Hepatocyte (in vitro differentiated cells): ENCODE results near the gene GMPR.

Experiments used
- EZH2phosphoT487 ChIP-seq: fragments of 200-600 bp; sonication (generic); IDR thresholded peaks from one replicate; pipeline ENCODE4 v1.6.1; 2018; ENCODE audit warnings: antibody characterized with exemption, mild to moderate bottlenecking, low read depth, moderate library complexity; ENCODE audit not compliant: unreplicated experiment, severe bottlenecking
- TF ChIP-seq, protein P1 (sequence below): fragments of 200-600 bp; sonication (generic); IDR thresholded peaks from 2 replicates; pipeline ENCODE4 v1.5.1; 2016; ENCODE audit warnings: antibody characterized with exemption, mild to moderate bottlenecking; ENCODE audit not compliant: poor library complexity

DNA sequence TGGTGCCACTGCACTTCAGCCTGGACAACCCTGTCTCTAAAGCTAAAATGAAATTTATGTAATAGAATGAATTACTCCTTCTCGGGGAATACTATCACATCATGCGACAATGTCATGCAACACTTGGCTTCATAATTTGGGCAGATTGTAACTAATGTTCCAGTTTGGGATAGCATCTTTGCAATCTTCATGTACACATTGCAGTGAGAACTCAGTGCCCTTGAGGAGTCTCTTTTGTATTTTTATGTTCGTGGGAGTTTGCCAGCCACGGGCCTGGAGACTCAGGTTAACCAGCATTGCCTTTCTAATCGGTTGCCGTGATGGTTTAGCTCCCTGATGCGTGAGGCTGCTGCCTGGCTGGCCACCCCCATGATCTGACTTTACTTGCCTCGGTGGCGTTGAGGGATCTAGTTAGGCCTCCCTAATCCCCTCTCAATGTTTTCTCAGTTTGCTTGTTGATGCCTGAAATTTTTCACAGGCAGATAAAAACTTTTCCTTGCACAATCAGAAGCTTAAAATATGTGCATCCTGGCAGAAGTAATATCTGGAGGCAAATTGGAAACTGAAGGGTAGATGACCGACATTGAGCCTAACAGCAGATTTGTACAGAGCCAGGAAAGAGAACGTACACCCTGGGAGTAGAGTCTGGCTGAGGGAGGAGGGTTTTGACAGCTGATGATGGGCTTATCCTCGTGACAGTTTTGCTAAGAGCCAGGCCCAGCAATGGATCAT, 2.4 kb downstream of the GMPR start:
- TF ChIP-seq, protein P1, sequence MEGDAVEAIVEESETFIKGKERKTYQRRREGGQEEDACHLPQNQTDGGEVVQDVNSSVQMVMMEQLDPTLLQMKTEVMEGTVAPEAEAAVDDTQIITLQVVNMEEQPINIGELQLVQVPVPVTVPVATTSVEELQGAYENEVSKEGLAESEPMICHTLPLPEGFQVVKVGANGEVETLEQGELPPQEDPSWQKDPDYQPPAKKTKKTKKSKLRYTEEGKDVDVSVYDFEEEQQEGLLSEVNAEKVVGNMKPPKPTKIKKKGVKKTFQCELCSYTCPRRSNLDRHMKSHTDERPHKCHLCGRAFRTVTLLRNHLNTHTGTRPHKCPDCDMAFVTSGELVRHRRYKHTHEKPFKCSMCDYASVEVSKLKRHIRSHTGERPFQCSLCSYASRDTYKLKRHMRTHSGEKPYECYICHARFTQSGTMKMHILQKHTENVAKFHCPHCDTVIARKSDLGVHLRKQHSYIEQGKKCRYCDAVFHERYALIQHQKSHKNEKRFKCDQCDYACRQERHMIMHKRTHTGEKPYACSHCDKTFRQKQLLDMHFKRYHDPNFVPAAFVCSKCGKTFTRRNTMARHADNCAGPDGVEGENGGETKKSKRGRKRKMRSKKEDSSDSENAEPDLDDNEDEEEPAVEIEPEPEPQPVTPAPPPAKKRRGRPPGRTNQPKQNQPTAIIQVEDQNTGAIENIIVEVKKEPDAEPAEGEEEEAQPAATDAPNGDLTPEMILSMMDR, result no peak
- no peak for TF ChIP-seq EZH2phosphoT487
